ENCODE measurements around the gene ZFAND5.

The ZFAND5 gene

DNA sequence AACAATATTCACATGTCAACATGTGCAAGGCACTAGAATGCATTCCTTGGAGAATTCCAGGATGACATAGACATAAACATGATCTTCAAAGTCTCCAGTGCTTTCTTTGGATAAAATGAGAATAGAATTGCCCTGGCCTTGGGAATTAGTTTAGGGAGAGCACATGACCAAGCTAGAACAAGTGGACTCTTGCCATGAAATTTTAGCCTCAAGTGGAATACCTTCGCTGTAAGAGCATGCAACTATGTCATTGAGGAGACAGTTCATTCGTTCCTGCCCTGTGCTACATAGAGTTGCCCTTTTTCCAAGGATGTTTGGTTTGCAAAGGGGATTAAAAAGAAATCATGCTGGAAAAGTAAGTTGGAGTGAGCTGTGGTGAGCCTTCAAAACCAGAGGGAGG lies 42.7 kb downstream of the ZFAND5 start:
- Histone ChIP-seq H3F3A (ENCODE audit: insufficient read depth) (no peaks in the 10 kb centered on the region), H3K27me3 (ENCODE audit: low read length) (no peaks in the 10 kb centered on the region), H2AFZ (ENCODE audit: low read depth, low read length, severe bottlenecking) (no peak overlapping the region), H3K4me2 (ENCODE audit: low read depth, low read length, poor library complexity, severe bottlenecking) (no peak overlapping the region), H3K9me2 (replicated peaks; ENCODE audit: insufficient read depth, low read length) (no peaks in the 10 kb centered on the region), H3K36me3 (ENCODE audit: low read length) (no peaks in the 10 kb centered on the region), H3K79me2 (ENCODE audit: insufficient read depth, low read length) (no peaks in the 10 kb centered on the region), H3K27ac (ENCODE audit: low read depth, low read length) (no peak overlapping the region), H3K9ac (ENCODE audit: low read length) (no peak overlapping the region), H4K20me1 (ENCODE audit: low read depth, low read length) (no peaks in the 10 kb centered on the region), H3K4me3 (ENCODE audit: insufficient read depth, low read length, poor library complexity, severe bottlenecking) (no peak overlapping the region), H3K9me3 (ENCODE audit: insufficient read depth, low read length) (no peaks in the 10 kb centered on the region)
- TF ChIP-seq, protein P1, sequence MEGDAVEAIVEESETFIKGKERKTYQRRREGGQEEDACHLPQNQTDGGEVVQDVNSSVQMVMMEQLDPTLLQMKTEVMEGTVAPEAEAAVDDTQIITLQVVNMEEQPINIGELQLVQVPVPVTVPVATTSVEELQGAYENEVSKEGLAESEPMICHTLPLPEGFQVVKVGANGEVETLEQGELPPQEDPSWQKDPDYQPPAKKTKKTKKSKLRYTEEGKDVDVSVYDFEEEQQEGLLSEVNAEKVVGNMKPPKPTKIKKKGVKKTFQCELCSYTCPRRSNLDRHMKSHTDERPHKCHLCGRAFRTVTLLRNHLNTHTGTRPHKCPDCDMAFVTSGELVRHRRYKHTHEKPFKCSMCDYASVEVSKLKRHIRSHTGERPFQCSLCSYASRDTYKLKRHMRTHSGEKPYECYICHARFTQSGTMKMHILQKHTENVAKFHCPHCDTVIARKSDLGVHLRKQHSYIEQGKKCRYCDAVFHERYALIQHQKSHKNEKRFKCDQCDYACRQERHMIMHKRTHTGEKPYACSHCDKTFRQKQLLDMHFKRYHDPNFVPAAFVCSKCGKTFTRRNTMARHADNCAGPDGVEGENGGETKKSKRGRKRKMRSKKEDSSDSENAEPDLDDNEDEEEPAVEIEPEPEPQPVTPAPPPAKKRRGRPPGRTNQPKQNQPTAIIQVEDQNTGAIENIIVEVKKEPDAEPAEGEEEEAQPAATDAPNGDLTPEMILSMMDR (IDR thresholded peaks at IDR 0.05; ENCODE audit: insufficient read depth, low read length, poor library complexity, severe bottlenecking): no peak
- no peak for TF ChIP-seq EZH2phosphoT487 (conservative IDR thresholded peaks at IDR 0.05; ENCODE audit: low read length)

DNA sequence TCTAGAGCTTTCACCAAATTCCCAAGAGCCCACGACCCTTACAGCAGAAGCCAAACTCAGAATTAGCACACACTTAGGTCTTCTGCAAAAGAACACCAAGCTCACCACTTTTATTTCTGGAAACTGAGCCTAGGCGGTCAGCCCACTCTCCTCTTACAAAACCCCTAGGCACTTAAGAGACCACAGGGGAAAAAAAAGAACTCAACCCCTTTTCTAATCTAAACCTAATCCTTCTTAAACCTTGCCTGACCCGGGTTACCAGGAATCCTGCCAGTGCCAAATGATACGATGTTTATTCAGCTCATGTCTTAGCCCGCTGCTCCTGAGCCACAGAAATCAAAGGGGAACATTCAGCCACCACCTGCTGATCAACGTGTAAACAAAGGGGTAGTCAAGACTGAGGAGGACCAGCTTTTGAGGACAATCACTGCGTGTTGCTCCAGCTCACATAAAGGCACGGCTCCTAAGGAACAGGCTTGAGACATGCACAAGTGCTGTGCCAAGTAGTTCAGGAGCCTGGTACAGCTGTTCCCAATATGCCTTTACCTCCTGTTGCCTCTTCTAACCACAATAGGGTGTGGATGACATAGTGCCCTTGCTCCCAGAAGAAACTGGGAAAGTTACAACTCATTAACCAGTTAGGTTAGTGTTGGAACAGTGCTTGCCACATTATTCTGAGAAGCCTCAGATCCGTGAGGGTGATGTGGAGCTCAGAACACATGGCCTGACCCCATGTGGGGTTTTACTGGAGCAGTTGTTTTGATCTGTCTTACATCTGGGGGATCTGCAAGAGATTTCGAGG lies 49.3 kb downstream of the ZFAND5 start:
- H3K4me2 ChIP-seq (ENCODE audit: low read depth, low read length, poor library complexity, severe bottlenecking): no peak overlapping the region
- no peak overlapping the region for H3K9ac ChIP-seq (ENCODE audit: low read length)
- H3K27me3 ChIP-seq (ENCODE audit: low read length): no peaks in the 10 kb centered on the region
- no peaks in the 10 kb centered on the region for H4K20me1 ChIP-seq (ENCODE audit: low read depth, low read length)
- H3K27ac ChIP-seq (ENCODE audit: low read depth, low read length): no peak overlapping the region
- H2AFZ ChIP-seq (ENCODE audit: low read depth, low read length, severe bottlenecking): no peak overlapping the region
- H3F3A ChIP-seq (ENCODE audit: insufficient read depth): no peaks in the 10 kb centered on the region
- H3K79me2 ChIP-seq (ENCODE audit: insufficient read depth, low read length): no peaks in the 10 kb centered on the region
- no peak overlapping the region for H3K4me3 ChIP-seq (ENCODE audit: insufficient read depth, low read length, poor library complexity, severe bottlenecking)
- H3K9me3 ChIP-seq (ENCODE audit: insufficient read depth, low read length): no peaks in the 10 kb centered on the region
- no peaks in the 10 kb centered on the region for H3K36me3 ChIP-seq (ENCODE audit: low read length)
- H3K9me2 ChIP-seq (replicated peaks; ENCODE audit: insufficient read depth, low read length): no peaks in the 10 kb centered on the region
- no peak for TF ChIP-seq EZH2phosphoT487 (conservative IDR thresholded peaks at IDR 0.05; ENCODE audit: low read length)
- TF ChIP-seq, protein P1 (IDR thresholded peaks at IDR 0.05; ENCODE audit: insufficient read depth, low read length, poor library complexity, severe bottlenecking): no peak

DNA sequence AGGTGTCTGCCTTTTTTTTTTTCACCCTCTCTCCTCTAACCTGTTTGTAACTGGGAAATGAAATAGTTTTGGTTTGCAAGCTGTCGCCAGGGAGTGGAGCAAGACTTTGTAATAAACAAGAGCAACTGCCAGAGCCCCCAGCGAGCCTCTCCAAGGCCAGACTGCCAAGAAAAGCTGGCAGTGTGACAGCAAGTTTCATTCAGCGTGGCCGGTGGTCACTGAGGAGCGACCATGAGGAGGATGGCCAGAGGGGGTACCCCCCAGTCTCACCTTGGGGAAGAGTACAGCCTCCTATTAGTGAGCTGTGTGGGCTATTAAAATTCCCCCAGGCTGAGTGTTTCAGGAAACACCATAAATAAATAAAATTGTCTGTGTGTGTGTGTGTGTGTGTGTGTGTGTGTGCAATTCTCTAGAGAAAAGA lies 49.9 kb downstream of the ZFAND5 start:
- no peaks in the 10 kb centered on the region for H4K20me1 ChIP-seq (ENCODE audit: low read depth, low read length)
- no peak overlapping the region for H3K9ac ChIP-seq (ENCODE audit: low read length)
- no peaks in the 10 kb centered on the region for H3K36me3 ChIP-seq (ENCODE audit: low read length)
- no peak overlapping the region for H3K4me2 ChIP-seq (ENCODE audit: low read depth, low read length, poor library complexity, severe bottlenecking)
- no peak overlapping the region for H2AFZ ChIP-seq (ENCODE audit: low read depth, low read length, severe bottlenecking)
- TF ChIP-seq, protein P1 (IDR thresholded peaks at IDR 0.05; ENCODE audit: insufficient read depth, low read length, poor library complexity, severe bottlenecking): no peak
- no peaks in the 10 kb centered on the region for H3K27me3 ChIP-seq (ENCODE audit: low read length)
- no peaks in the 10 kb centered on the region for H3F3A ChIP-seq (ENCODE audit: insufficient read depth)
- no peak overlapping the region for H3K4me3 ChIP-seq (ENCODE audit: insufficient read depth, low read length, poor library complexity, severe bottlenecking)
- H3K27ac ChIP-seq (ENCODE audit: low read depth, low read length): no peak overlapping the region
- no peaks in the 10 kb centered on the region for H3K79me2 ChIP-seq (ENCODE audit: insufficient read depth, low read length)
- no peaks in the 10 kb centered on the region for H3K9me3 ChIP-seq (ENCODE audit: insufficient read depth, low read length)
- no peaks in the 10 kb centered on the region for H3K9me2 ChIP-seq (replicated peaks; ENCODE audit: insufficient read depth, low read length)
